Liver (tissue), 9 donors: ENCODE data around the gene PCBP4. TPM values are rescaled to one million over a fixed set of nuclear protein-coding genes. Genes with fewer than 3 reads are reported as not detected.
A peak's percentile ranks its signal among the peaks of the same experiment; 100 is the strongest.

ENCODE experiments used
- DNase-seq: peaks from one replicate; pipeline ENCODE4 v3.0.0-alpha.2; 2017; ENCODE audit warnings: low spot score
- H3K27ac ChIP-seq, 2 donors: one replicate each; pipeline ENCODE4 v1.7.0; 2013; ENCODE audit warnings: inconsistent platforms in 2 of 2, low read length in 2 of 2, control low read depth in 1 of 2, low read depth in 1 of 2, mild to moderate bottlenecking in 1 of 2
- H3K27me3 ChIP-seq, 4 donors: one replicate each; pipeline versions ENCODE4 v1.6.1 to v1.7.0; 2013; ENCODE audit warnings: low read length in 3 of 4, inconsistent platforms in 1 of 4, mild to moderate bottlenecking in 1 of 4, moderate library complexity in 1 of 4; ENCODE audit not compliant: control insufficient read depth in 4 of 4, insufficient read depth in 4 of 4
- H3K36me3 ChIP-seq, 4 donors: one replicate each; pipeline versions ENCODE4 v1.6.1 to v1.7.0; 2013; ENCODE audit warnings: low read length in 3 of 4, mild to moderate bottlenecking in 3 of 4, low read depth in 1 of 4, moderate library complexity in 1 of 4; ENCODE audit not compliant: control insufficient read depth in 4 of 4, insufficient read depth in 3 of 4
- H3K4me1 ChIP-seq, 4 donors: one replicate each; pipeline versions ENCODE4 v1.6.1 to v1.7.0; 2013; ENCODE audit warnings: low read length in 3 of 4, mild to moderate bottlenecking in 3 of 4, moderate library complexity in 1 of 4; ENCODE audit not compliant: control insufficient read depth in 4 of 4, insufficient read depth in 4 of 4
- H3K4me3 ChIP-seq, 3 donors: one replicate each; pipeline versions ENCODE4 v1.6.1 to v1.7.0; 2013; ENCODE audit warnings: low read length in 3 of 3, control low read depth in 1 of 3, low read depth in 1 of 3, mild to moderate bottlenecking in 1 of 3
- H3K9ac ChIP-seq, 2 donors: one replicate each; pipeline ENCODE4 v1.7.0; 2013; ENCODE audit warnings: low read length in 2 of 2, mild to moderate bottlenecking in 2 of 2, moderate library complexity in 2 of 2, control low read depth in 1 of 2, low read depth in 1 of 2
- H3K9me3 ChIP-seq, 4 donors: one replicate each; pipeline versions ENCODE4 v1.6.1 to v1.7.0; 2013; ENCODE audit warnings: low read length in 3 of 4; ENCODE audit not compliant: control insufficient read depth in 4 of 4
- CTCF ChIP-seq: fragments of 150-350 bp; IDR thresholded peaks from 2 replicates; pipeline ENCODE4 v1.5.1; 2017; ENCODE audit warnings: improper control_type of control experiment, low read depth, low read length; ENCODE audit not compliant: missing input control
- FOXA1 ChIP-seq: IDR thresholded peaks from 2 replicates; pipeline ENCODE4 v1.6.1; 2016; ENCODE audit warnings: antibody characterized with exemption
- GABPA ChIP-seq, 2 donors: IDR thresholded peaks in 1 of 2; conservative IDR thresholded peaks in 1 of 2; 2 replicates each; pipeline ENCODE4 v1.6.1; 2016; ENCODE audit warnings: antibody characterized with exemption in 2 of 2, mild to moderate bottlenecking in 1 of 2, moderate library complexity in 1 of 2
- HNF4G ChIP-seq: IDR thresholded peaks from 2 replicates; pipeline ENCODE4 v1.6.1; 2016; ENCODE audit warnings: antibody characterized with exemption
- MAX ChIP-seq: IDR thresholded peaks from 2 replicates; pipeline ENCODE4 v1.6.1; 2016; ENCODE audit warnings: antibody characterized with exemption
- REST ChIP-seq: IDR thresholded peaks from 2 replicates; pipeline ENCODE4 v1.6.1; 2016; ENCODE audit warnings: antibody characterized with exemption, mild to moderate bottlenecking
- RXRA ChIP-seq, 2 donors: IDR thresholded peaks; 2 replicates each; pipeline ENCODE4 v1.6.1; 2017 to 2018; ENCODE audit warnings: antibody characterized with exemption in 2 of 2, mild to moderate bottlenecking in 1 of 2
- TAF1 ChIP-seq: conservative IDR thresholded peaks from 2 replicates; pipeline ENCODE4 v1.6.1; 2016; ENCODE audit warnings: antibody characterized with exemption, mild to moderate bottlenecking
- YY1 ChIP-seq: IDR thresholded peaks from 2 replicates; pipeline ENCODE4 v1.6.1; 2016; ENCODE audit warnings: antibody characterized with exemption, mild to moderate bottlenecking
- ZBTB33 ChIP-seq: IDR thresholded peaks from 2 replicates; pipeline ENCODE4 v1.6.1; 2016; ENCODE audit warnings: antibody characterized with exemption
- WGBS: extraction: QIAGEN DNeasy Blood & Tissue Kit; methylation state at CpG from one replicate; pipeline ENCODE4 v1.1.7; 2013; 5-methylcytosine and 5-hydroxymethylcytosine counted together
- polyA plus RNA-seq, 2 donors: library from polyadenylated mRNA; stranded (reverse) in 1 of 2; unstranded in 1 of 2; fragments of 200-250 nt in 1 of 2; fragments of >200 nt in 1 of 2; fragmentation: Nextera tagmentation in 1 of 2; extraction: Ambion mirVana in 1 of 2; gene quantifications; one replicate each; pipeline versions ENCODE4 v1.2.1 to v1.2.3, GENCODE V29; 2013 to 2015
- total RNA-seq, 2 donors: library from RNA; depleted of rRNA; stranded (reverse); fragments of >200 nt; gene quantifications; one replicate each; pipeline ENCODE4 v1.2.3, GENCODE V29; 2014
- donor health status: healthy.
- donor health status: healthy.
- donor health status: healthy.
- donor health status: healthy.
- donor health status: healthy.

Gene PCBP4
- total and polyA plus RNA-seq, 4 donors = 2.7 to 7.9 (median 4.5) TPM

GRCh38 chr3:51955893-51956770, 11.1 kb downstream of the PCBP4 start:
- Histone ChIP-seq H3K4me1 (peaks cover 11 to 35% (median 19%) of the 10 kb centered on the region in 4 donors), H3K27me3 (no peaks in the 10 kb centered on the region), H3K4me3 (peak overlapping the region; percentile 6 to 45 (median 11)), H3K9ac (peak overlapping the region in 1 of 2 donors; percentile 21), H3K36me3 (peaks cover 0 to 2% (median 0%) of the 10 kb centered on the region in 4 donors), H3K27ac (peak overlapping the region; percentile 20 to 59), H3K9me3 (no peaks in the 10 kb centered on the region)
- 6% methylated on average over 97 of the region's 97 CpGs for WGBS
- no peak for TF ChIP-seq ZBTB33
- peak; percentile 46 for TF ChIP-seq CTCF
- DNase-seq = no peak

GRCh38 chr3:51955175-51955892, 11.9 kb downstream of the PCBP4 start, which contains the start of gene GPR62:
GPR62 (plus strand) TSS chr3:51955381; CDS start chr3:51955653, 272 bp downstream.
- Histone ChIP-seq H3K9me3 (no peaks in the 10 kb centered on the region), H3K36me3 (peaks cover 0 to 2% (median 0%) of the 10 kb centered on the region in 4 donors), H3K27ac (peak within 1 kb of the TSS; percentile 20 to 59), H3K9ac (peak within 1 kb of the TSS in 1 of 2 donors; percentile 21), H3K27me3 (no peaks in the 10 kb centered on the region), H3K4me3 (peak within 1 kb of the TSS; percentile 6 to 45 (median 11)), H3K4me1 (peaks cover 11 to 35% (median 19%) of the 10 kb centered on the region in 4 donors)
- WGBS = 35% methylated on average over 33 of the region's 33 CpGs
- TF ChIP-seq TAF1 = no peak
- no peak for TF ChIP-seq CTCF
- no peak for TF ChIP-seq YY1
- TF ChIP-seq MAX = no peak
- TF ChIP-seq RXRA (IDR thresholded peaks at IDR 0.05) = no peak
- no peak for TF ChIP-seq FOXA1
- TF ChIP-seq GABPA (IDR thresholded peaks at IDR 0.05 in 1 of 2, conservative IDR thresholded peaks at IDR 0.05 in 1 of 2) = no peak
- no peak for TF ChIP-seq HNF4G
- TF ChIP-seq REST = no peak
- TF ChIP-seq ZBTB33 = no peak
- DNase-seq = no peak
